ENCODE data around the gene LCN15.

GRCh38 chr9:136760424-136760823, 3.9 kb downstream of the LCN15 start:
- TF ChIP-seq ELK1 (IDR thresholded peaks at IDR 0.05; ENCODE audit: borderline replicate concordance, low read depth, low read length) (no peak), CTCF (conservative IDR thresholded peaks at IDR 0.05; ENCODE audit: low read depth, low read length) (no peak), POLR2A (IDR thresholded peaks at IDR 0.05; ENCODE audit: low read depth, low read length) (no peak), BHLHE40 (IDR thresholded peaks at IDR 0.05; ENCODE audit: low read depth, low read length) (no peak), USF2 (IDR thresholded peaks at IDR 0.05; ENCODE audit: low read depth, low read length) (no peak), MAFK (IDR thresholded peaks at IDR 0.05; ENCODE audit: low read depth, low read length) (no peak), MAZ (IDR thresholded peaks at IDR 0.05; ENCODE audit: borderline replicate concordance, low read depth, low read length) (no peak), RAD21 (IDR thresholded peaks at IDR 0.05; ENCODE audit: low read length) (no peak), SMC3 (IDR thresholded peaks at IDR 0.05; ENCODE audit: low read depth, low read length) (no peak), CHD1 (IDR thresholded peaks at IDR 0.05; ENCODE audit: low read depth, low read length) (no peak), CEBPB (IDR thresholded peaks at IDR 0.05; ENCODE audit: low read depth, low read length) (no peak), MXI1 (IDR thresholded peaks at IDR 0.05; ENCODE audit: borderline replicate concordance, low read depth, low read length) (no peak)

All from IMR-90 (cell line).